Activated naive CD8-positive, alpha-beta T cell treated with anti-CD3 and anti-CD28 coated beads, Interleukin-2, amount 10 ng/mL, durations not matched to agents 7 days and 5 days (primary cell): ENCODE measurements around the gene PKMYT1. TPM values are rescaled to one million over a fixed set of nuclear protein-coding genes. Genes with fewer than 3 reads are reported as not detected.
"Not testable (repeated sequence)": the region's sequence is repeated elsewhere in the genome, so short reads cannot be mapped to it uniquely, and the experiment has no call there.

Source experiments
- ATAC-seq: fragments of 150-1000 bp; cut with Tn5 transposase; one replicate; pipeline ENCODE4 v1.10.0; 2021; ENCODE audit warnings: low read depth, moderate library complexity
- POLR2A ChIA-PET: fragments of 350-600 bp; sonication (Branson Sonifier 250); formaldehyde crosslinking; loops from one replicate; lab custom pipeline; 2021; ENCODE audit warnings: antibody characterized with exemption; lab: Charles Lee
- DNase-seq: peaks from one replicate; pipeline ENCODE4 v3.0.0; 2021
- H3K27ac Mint-ChIP-seq: one replicate; pipeline ENCODE4 v1.8.0; 2022; ENCODE audit warnings: mild to moderate bottlenecking, mixed read lengths
- H3K27me3 Mint-ChIP-seq: one replicate; pipeline ENCODE4 v1.8.0; 2022; ENCODE audit warnings: mild to moderate bottlenecking, moderate library complexity, mixed read lengths
- H3K36me3 Mint-ChIP-seq: one replicate; pipeline ENCODE4 v1.8.0; 2021; ENCODE audit warnings: mild to moderate bottlenecking, mixed read lengths
- H3K4me1 Mint-ChIP-seq: one replicate; pipeline ENCODE4 v1.8.0; 2021; ENCODE audit warnings: mixed read lengths
- H3K4me3 Mint-ChIP-seq: one replicate; pipeline ENCODE4 v1.8.0; 2022; ENCODE audit warnings: mild to moderate bottlenecking, moderate library complexity, mixed read lengths
- H3K9me3 Mint-ChIP-seq: one replicate; pipeline ENCODE4 v1.8.0; 2021; ENCODE audit warnings: mixed read lengths
- total RNA-seq, 2 experiments: library from RNA; stranded (reverse); gene quantifications; one replicate each; pipeline ENCODE4 v1.2.3, GENCODE V29; 2021

The PKMYT1 gene
- total RNA-seq, 2 experiments from 2014 or later: 106 to 116 TPM

DNA sequence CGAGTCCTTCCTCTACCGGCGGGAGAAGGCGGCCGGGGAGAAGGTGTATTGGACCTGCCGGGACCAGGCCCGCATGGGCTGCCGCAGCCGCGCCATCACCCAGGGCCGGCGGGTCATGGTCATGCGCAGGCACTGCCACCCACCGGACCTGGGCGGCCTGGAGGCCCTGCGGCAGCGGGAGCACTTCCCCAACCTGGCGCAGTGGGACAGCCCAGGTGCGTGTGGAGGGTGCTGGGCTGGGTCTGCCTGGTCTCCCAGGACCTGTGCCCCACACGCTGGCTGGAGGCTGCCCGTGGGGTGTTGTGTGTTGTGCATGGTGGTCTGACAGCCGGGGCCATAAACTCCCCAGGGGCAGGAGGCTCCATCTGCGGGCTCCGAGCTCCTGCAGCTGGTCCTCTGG is 43.1 kb downstream of the PKMYT1 start:
- H3K27me3 Mint-ChIP-seq: no peaks in the 10 kb centered on the region
- no peak overlapping the region for H3K4me3 Mint-ChIP-seq
- peaks cover 4% of the 10 kb centered on the region for H3K36me3 Mint-ChIP-seq
- POLR2A ChIA-PET: no interaction called here
- H3K9me3 Mint-ChIP-seq: no peaks in the 10 kb centered on the region
- no peak overlapping the region for H3K27ac Mint-ChIP-seq
- no peak for DNase-seq
- ATAC-seq: no peak
- H3K4me1 Mint-ChIP-seq: peaks cover 2% of the 10 kb centered on the region

DNA sequence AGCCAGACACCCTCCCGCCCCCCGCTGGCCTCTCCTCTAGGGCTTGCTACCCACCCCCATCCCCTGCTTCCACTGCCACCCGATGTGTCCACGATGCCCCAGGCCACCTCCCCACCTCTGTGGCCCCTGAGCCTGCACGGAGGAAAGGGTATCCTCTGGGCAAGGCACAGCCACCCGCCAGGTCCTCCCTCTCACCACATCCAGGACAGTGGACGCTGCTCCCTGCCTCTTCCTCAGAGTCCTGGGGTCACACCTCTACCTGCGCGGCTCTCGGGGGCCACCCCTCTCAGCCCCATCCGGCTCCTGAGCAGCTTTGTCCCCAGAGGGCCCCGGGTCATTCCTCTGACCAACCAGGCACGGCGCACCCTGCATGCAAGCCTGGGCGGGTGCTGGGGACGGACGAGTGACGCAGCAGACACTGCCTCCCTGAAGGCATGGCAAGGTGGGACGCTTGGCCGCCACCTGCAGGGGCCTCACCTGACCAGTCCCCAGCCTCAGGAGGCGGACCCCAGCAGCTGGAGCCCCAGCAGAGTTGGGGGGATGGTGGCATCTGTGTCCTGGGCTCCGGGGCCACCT is 43.7 kb downstream of the PKMYT1 start:
- no peaks in the 10 kb centered on the region for H3K9me3 Mint-ChIP-seq
- POLR2A ChIA-PET: no interaction called here
- no peak overlapping the region for H3K4me3 Mint-ChIP-seq
- H3K27ac Mint-ChIP-seq: no peak overlapping the region
- DNase-seq (no peak), ATAC-seq (no peak)
- H3K27me3 Mint-ChIP-seq: no peaks in the 10 kb centered on the region
- peaks cover 4% of the 10 kb centered on the region for H3K36me3 Mint-ChIP-seq
- peaks cover 2% of the 10 kb centered on the region for H3K4me1 Mint-ChIP-seq

DNA sequence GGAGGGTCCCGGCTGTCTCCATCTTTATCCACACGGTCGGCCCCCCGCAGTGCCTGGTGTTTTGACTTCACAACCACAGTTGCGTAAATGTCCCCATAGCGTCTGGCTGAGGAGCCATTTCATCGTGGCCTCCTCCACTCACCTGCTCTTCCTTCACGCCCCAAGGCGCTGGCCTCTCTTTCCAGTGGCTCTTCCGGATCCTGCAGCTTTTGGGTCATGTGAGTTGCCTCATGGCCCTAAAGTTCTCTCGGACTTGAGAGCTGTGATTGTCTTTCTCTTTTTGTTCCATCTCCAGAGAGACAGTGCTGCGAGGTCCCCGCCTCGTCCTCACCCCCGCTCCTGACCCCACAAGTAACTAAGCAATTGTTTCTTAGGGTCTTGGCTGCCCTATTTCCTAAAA is 45.8 kb downstream of the PKMYT1 start:
- POLR2A ChIA-PET: no interaction called here
- Mint-ChIP-seq H3K36me3 (peaks cover 4% of the 10 kb centered on the region), H3K4me3 (no peak overlapping the region), H3K9me3 (no peaks in the 10 kb centered on the region), H3K4me1 (peaks cover 2% of the 10 kb centered on the region), H3K27ac (no peak overlapping the region), H3K27me3 (no peaks in the 10 kb centered on the region)
- DNase-seq: no peak
- ATAC-seq: no peak

DNA sequence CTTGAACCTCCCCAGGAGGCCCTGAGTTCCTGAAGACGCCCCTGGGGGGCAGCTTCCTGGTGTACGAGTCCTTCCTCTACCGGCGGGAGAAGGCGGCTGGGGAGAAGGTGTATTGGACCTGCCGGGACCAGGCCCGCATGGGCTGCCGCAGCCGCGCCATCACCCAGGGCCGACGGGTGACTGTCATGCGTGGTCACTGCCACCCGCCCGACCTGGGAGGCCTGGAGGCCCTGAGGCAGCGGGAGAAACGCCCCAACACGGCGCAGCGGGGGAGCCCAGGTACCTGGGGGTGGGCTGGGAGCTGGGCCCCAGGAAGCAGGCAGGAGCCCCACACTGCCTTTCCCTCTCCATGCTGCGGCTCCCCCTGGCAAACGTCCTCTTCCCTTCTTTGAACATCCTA is 46.5 kb downstream of the PKMYT1 start:
- Mint-ChIP-seq H3K36me3 (peaks cover 3% of the 10 kb centered on the region), H3K27ac (no peak overlapping the region), H3K27me3 (no peaks in the 10 kb centered on the region)

DNA sequence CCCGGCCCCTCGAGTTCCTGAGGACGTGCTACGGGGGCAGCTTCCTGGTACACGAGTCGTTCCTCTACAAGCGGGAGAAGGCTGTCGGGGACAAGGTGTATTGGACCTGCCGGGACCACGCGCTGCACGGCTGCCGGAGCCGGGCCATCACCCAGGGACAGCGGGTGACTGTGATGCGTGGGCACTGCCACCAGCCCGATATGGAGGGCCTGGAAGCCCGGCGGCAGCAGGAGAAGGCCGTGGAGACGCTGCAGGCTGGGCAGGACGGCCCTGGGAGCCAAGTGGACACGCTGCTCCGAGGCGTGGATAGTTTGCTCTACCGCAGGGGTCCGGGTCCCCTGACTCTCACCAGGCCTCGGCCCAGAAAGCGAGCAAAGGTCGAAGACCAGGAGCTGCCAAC is 47.1 kb downstream of the PKMYT1 start:
- H3K27ac Mint-ChIP-seq: no peak overlapping the region

More for the DNA sequence above, 46.5 kb downstream of the PKMYT1 start:
- Mint-ChIP-seq H3K4me1 (peaks cover 2% of the 10 kb centered on the region), H3K9me3 (no peaks in the 10 kb centered on the region), H3K4me3 (no peak overlapping the region)
- POLR2A ChIA-PET: no interaction called here
- no peak for DNase-seq
- no peak for ATAC-seq

DNA sequence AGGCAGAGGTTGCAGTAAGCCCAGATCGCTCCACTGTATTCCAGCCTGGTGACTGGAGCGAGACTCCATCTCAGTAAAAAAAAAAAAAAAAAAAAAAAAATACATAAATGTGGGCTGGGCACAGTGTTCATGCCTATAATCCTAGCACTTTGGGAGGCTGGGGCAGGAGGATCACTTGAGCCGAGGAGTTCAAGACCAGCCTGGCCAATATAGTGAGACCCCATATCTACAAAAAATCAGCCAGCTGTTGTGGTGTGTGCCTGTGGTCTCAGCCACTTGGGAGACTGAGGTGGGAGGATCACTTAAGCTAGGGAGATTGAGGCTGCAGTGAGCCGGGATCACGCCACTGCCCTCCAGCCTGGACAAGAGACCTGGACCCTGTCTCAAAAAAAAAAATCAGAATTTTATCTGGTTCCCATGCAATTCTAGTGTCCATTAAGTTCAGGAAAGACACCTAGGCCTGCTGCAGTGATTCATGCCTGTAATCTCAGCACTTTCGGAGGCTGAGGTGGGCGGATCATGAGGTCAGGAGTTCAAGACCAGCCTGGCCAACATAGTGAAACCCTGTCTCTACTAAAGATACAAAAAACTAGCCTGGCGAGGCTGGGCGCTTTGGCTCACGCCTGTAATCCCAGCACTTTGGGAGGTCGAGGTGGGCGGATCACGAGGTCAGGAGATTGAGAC is 48.9 kb downstream of the PKMYT1 start:
- POLR2A ChIA-PET, H3K36me3 Mint-ChIP-seq, H3K27ac Mint-ChIP-seq: not testable (repeated sequence)

More for the DNA sequence above, 47.1 kb downstream of the PKMYT1 start:
- Mint-ChIP-seq H3K4me3 (no peak overlapping the region), H3K4me1 (peaks cover 2% of the 10 kb centered on the region), H3K27me3 (no peaks in the 10 kb centered on the region), H3K36me3 (peaks cover 3% of the 10 kb centered on the region), H3K9me3 (no peaks in the 10 kb centered on the region)
- DNase-seq (no peak), ATAC-seq (no peak)
- POLR2A ChIA-PET: interaction anchor here (0.6 kb wide), 1 partner anchor 109 kb away, joined by 6 read pairs; no protein-coding TSS in a partner anchor

DNA sequence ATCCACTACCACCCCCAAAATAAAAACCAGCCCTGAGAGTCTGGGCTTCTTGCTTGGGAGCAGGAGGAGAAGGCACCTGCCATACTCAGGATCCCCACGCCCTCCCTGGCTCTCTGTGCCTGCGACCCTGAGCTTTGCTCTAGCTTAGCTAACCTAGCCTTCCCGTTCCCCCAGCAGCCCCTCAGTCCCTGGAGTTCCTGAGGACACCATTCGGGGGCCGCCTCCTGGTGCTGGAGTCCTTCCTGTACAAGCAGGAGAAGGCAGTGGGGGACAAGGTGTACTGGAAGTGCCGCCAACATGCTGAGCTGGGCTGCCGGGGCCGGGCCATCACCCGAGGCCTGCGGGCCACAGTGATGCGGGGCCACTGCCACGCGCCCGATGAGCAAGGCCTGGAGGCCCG is 50.0 kb downstream of the PKMYT1 start:
- Mint-ChIP-seq H3K9me3 (no peaks in the 10 kb centered on the region), H3K27me3 (no peaks in the 10 kb centered on the region), H3K4me1 (peaks cover 10% of the 10 kb centered on the region), H3K4me3 (no peak overlapping the region), H3K27ac (no peak overlapping the region), H3K36me3 (peaks cover 3% of the 10 kb centered on the region)
- POLR2A ChIA-PET: interaction anchor here (1.1 kb wide), 1 partner anchor 51 kb away, joined by 4 read pairs; the partner anchor contains the start of gene PKMYT1
- ATAC-seq (no peak), DNase-seq (no peak)

More for the DNA sequence above, 48.9 kb downstream of the PKMYT1 start:
- not testable (repeated sequence) for DNase-seq, H3K4me3 Mint-ChIP-seq, H3K9me3 Mint-ChIP-seq, ATAC-seq, H3K27me3 Mint-ChIP-seq
- H3K4me1 Mint-ChIP-seq: peaks cover 12% of the 10 kb centered on the region

DNA sequence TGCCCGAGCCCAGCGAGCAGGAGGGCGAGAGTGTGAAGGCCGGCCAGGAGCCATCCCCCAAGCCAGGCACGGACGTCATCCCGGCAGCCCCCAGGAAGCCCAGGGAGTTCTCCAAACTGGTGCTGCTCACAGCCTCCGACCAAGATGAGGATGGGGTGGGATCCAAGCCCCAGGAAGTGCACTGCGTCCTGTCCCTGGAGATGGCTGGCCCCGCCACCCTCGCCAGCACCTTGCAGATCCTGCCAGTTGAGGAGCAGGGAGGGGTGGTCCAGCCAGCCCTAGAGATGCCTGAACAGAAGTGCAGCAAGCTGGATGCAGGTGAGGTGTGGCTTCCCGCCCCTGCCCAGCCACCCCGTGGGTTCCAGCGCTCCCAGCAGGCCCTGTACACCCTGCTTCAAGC is 50.6 kb downstream of the PKMYT1 start:
- Mint-ChIP-seq H3K4me3 (no peak overlapping the region), H3K27ac (no peak overlapping the region), H3K27me3 (no peaks in the 10 kb centered on the region), H3K36me3 (peaks cover 3% of the 10 kb centered on the region), H3K4me1 (peaks cover 10% of the 10 kb centered on the region), H3K9me3 (no peaks in the 10 kb centered on the region)
- no peak for DNase-seq
- POLR2A ChIA-PET: interaction anchor here (1.1 kb wide), 1 partner anchor 51 kb away, joined by 4 read pairs; the partner anchor contains the start of gene PKMYT1
- ATAC-seq: no peak

DNA sequence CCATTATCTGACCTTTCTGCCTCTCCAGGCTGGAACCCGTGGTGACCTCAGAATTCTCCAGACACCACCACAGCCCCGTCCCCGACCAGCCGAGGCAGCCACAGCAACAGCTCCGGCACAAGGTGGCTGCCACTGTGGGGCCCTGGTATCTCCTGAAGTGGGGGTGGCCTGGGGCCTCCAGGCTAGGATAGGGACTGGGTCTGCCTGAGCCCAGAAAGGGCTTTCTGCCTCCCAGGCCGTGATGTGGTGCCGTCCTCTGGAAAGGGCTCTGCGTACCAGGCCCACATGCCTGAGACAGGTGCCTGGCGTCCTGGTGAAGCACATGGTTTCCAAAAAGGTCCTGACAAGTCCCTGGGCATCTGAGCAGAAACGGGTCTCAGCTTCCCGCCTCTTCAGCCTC is 51.5 kb downstream of the PKMYT1 start:
- Mint-ChIP-seq H3K4me3 (no peak overlapping the region), H3K27ac (no peak overlapping the region), H3K9me3 (no peaks in the 10 kb centered on the region), H3K27me3 (no peaks in the 10 kb centered on the region), H3K4me1 (peaks cover 10% of the 10 kb centered on the region), H3K36me3 (no peaks in the 10 kb centered on the region)
- POLR2A ChIA-PET: no interaction called here
- ATAC-seq (no peak), DNase-seq (no peak)

DNA sequence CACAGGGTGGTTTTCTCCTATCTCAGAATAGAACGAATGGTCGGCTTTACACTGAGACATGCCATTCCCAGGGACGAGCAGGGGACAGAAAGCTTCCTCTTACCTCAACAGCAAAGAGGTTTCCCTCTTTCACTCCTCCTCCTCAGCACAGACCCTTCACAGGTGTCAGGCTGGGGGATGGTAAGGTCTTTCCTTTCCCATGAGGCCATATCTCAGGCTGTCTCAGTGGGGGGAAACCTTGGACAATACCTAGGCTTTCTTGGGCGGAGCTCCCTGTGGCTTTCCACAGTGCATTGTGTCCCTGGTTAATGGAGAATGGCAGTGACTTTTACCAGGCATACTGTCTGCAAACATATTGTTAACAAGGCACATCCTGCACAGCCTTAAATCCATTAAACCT is 52.1 kb downstream of the PKMYT1 start:
- H3K27ac Mint-ChIP-seq, DNase-seq, H3K27me3 Mint-ChIP-seq, POLR2A ChIA-PET, ATAC-seq, H3K4me1 Mint-ChIP-seq, H3K36me3 Mint-ChIP-seq, H3K4me3 Mint-ChIP-seq, H3K9me3 Mint-ChIP-seq: not testable (repeated sequence)

DNA sequence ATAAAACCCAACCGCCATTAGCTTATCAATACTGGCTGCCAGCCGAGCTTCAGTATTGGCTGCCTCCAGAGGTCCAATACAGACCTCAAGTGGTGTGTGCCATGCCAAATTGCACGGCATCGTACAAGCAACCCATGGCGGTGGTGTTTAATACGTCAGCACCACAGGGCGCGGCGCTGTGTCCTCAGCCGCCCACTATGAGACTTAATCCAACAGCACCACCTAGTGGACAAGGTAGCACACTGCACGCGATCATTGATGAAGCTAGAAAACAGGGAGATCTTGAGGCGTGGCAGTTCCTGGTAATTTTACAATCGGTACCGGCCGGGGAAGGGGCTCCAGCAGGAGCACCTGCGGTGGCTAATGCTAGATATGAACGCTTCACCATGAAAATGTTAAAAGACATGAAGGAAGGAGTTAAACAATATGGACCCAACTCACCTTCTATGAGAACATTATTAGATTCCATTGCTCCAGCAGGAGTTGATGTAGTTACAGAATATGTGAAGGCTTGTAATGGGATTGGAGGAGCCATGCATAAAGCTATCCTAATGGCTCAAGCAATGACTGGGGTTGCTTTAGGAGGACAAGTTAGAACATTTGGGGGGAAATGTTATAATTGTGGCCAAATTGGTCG is 53.1 kb downstream of the PKMYT1 start:
- POLR2A ChIA-PET: interaction anchor here (0.6 to 1.2 kb wide), 3 partner anchors 16 to 205 kb away, joined by 3 to 6 read pairs (median 3); partner anchors contain the start of genes FLYWCH1 and PKMYT1
- Mint-ChIP-seq H3K4me3 (peak overlapping the region; percentile 0), H3K27ac (peak overlapping the region; percentile 0), H3K4me1 (peaks cover 10% of the 10 kb centered on the region), H3K36me3 (peaks cover 5% of the 10 kb centered on the region), H3K9me3 (no peaks in the 10 kb centered on the region), H3K27me3 (no peaks in the 10 kb centered on the region)
- peak; percentile 97 for ATAC-seq
- peak; percentile 83 for DNase-seq

DNA sequence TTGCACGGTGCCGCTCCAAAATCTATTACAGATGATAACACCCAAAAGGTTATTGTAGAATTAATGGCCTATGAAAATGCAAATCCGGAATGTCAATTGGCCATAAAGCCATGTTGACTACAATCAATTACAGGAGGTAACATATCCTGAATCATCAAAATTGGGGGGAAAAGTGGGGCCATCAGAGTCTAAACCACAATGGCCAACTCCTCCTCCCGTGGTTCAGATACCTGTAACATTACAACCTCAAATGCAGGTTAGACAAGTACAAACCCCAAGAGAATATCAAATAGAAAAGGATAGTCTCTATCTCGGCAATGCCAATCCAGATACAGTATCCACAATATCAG is 53.6 kb downstream of the PKMYT1 start:
- POLR2A ChIA-PET: interaction anchor here (1.2 kb wide), 2 partner anchors 15 to 54 kb away, joined by 3 read pairs; partner anchors contain the start of genes FLYWCH1 and PKMYT1
- DNase-seq (no peak), ATAC-seq (no peak)
- H3K9me3 Mint-ChIP-seq: no peaks in the 10 kb centered on the region
- H3K27me3 Mint-ChIP-seq: no peaks in the 10 kb centered on the region
- H3K4me3 Mint-ChIP-seq: peak overlapping the region; percentile 3
- H3K27ac Mint-ChIP-seq: peak overlapping the region; percentile 21
- H3K4me1 Mint-ChIP-seq: peaks cover 10% of the 10 kb centered on the region
- H3K36me3 Mint-ChIP-seq: peaks cover 6% of the 10 kb centered on the region

DNA sequence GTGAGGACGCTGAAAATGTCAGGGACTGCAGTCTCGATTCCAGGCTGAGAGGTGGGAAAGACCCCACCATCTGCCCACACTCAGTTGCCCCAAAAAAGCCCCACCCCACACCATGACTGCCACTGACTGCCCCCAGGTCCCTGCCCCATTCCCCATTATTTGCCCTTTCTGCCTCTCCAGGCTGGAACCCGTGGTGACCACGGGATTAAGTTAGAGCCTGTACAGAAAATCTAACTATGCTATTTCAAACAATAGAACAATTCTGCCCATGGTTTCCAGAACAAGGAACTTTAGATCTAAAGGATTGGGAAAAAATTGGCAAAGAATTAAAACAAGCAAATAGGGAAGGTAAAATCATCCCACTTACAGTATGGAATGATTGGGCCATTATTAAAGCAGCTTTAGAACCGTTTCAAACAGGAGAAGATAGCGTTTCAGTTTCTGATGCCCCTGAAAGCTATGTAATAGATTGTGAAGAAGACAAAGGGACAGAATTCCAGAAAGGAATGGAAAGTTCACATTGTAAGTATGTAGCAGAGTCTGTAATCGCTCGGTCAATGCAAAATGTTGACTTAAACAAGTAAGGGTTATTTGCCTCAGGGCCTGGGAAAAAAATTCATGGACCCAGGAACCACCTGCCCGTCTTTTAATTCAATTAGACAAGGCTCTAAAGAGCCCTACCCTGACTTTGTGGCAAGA is 54.1 kb downstream of the PKMYT1 start:
- peak overlapping the region; percentile 21 for H3K27ac Mint-ChIP-seq
- H3K4me3 Mint-ChIP-seq: no peak overlapping the region
- no peaks in the 10 kb centered on the region for H3K27me3 Mint-ChIP-seq
- no peak for ATAC-seq
- peaks cover 6% of the 10 kb centered on the region for H3K36me3 Mint-ChIP-seq
- H3K9me3 Mint-ChIP-seq: no peaks in the 10 kb centered on the region
- no peak for DNase-seq
- POLR2A ChIA-PET: interaction anchor here (1.2 kb wide), 2 partner anchors 15 to 54 kb away, joined by 3 read pairs; partner anchors contain the start of genes FLYWCH1 and PKMYT1
- peaks cover 10% of the 10 kb centered on the region for H3K4me1 Mint-ChIP-seq
